Testis (tissue), 2 donors: Measurements from ENCODE around the gene C3orf22.

Experiments used
- POLR2A ChIP-seq: fragments of 450-650 bp; IDR thresholded peaks from one replicate; pipeline ENCODE4 v1.6.1; 2017; ENCODE audit warnings: antibody characterized with exemption, mild to moderate bottlenecking, moderate library complexity
- TF ChIP-seq, protein P1 (sequence below), 3 experiments: fragments of 450-650 bp in 2 of 3; fragments of 200-600 bp in 1 of 3; sonication (generic) in 1 of 3; IDR thresholded peaks; one replicate each; pipeline ENCODE4 v1.5.1; 2016 to 2019; ENCODE audit warnings: antibody characterized with exemption in 3 of 3, mild to moderate bottlenecking in 2 of 3, moderate library complexity in 1 of 3

DNA sequence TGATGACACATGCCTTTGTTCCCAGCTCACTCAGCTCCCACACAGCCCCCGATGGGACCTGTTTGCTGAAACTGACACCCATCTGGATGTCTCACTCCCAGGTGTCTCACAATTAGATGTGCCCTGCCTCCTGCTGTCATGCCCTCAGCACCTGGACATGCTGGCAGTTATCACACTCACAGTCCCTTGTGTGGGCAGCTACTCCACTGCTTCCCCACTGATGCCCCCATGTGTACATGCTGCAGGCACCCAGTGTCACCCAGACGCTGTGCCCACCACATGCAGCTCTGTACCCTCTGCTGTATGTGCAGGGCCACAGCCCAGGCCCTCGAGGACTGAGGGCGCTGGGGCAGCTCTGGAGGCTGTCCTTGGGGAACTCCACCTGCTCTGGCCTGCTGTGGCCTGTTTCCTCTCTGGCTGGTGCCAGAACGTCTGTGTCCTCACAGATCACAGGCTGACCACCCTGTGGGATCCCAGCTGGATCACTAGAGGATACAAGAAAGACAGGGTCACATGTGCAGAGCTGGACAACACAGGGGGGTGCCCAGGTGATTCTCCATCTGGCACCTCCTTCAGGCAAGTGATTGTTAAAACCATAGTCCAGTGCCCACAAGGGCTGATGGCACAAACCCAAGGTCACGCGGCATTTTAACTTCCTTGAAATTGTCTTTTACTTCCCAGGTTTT lies 14.0 kb downstream of the C3orf22 start:
- TF ChIP-seq, protein P1, sequence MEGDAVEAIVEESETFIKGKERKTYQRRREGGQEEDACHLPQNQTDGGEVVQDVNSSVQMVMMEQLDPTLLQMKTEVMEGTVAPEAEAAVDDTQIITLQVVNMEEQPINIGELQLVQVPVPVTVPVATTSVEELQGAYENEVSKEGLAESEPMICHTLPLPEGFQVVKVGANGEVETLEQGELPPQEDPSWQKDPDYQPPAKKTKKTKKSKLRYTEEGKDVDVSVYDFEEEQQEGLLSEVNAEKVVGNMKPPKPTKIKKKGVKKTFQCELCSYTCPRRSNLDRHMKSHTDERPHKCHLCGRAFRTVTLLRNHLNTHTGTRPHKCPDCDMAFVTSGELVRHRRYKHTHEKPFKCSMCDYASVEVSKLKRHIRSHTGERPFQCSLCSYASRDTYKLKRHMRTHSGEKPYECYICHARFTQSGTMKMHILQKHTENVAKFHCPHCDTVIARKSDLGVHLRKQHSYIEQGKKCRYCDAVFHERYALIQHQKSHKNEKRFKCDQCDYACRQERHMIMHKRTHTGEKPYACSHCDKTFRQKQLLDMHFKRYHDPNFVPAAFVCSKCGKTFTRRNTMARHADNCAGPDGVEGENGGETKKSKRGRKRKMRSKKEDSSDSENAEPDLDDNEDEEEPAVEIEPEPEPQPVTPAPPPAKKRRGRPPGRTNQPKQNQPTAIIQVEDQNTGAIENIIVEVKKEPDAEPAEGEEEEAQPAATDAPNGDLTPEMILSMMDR (IDR thresholded peaks at IDR 0.05) = no peak
- no peak for TF ChIP-seq POLR2A
